GM12801 (cell line): ENCODE data around the gene CEACAM7.

Experiments
- CTCF ChIP-seq: IDR thresholded peaks from one replicate; pipeline ENCODE4 v1.5.1; 2011; ENCODE audit warnings: control low read depth; ENCODE audit not compliant: insufficient read length; ENCODE audit errors: extremely low read depth

CEACAM7 gene

GRCh38 chr19:41711376-41712261, 23.5 kb upstream of the CEACAM7 start:
- TF ChIP-seq CTCF = no peak

GRCh38 chr19:41709951-41710645, 22.0 kb upstream of the CEACAM7 start:
- no peak for TF ChIP-seq CTCF

- TF ChIP-seq CTCF = no peak
Observed at GRCh38 chr19:41708481-41708880, 20.4 kb upstream of the CEACAM7 start, which contains the start of gene CEACAM5. Gene CEACAM5 (plus strand): TSS chr19:41708626. CDS start chr19:41708732, 106 bp downstream.

GRCh38 chr19:41707871-41708371, 19.9 kb upstream of the CEACAM7 start:
- TF ChIP-seq CTCF = no peak

GRCh38 chr19:41707502-41707812, 19.4 kb upstream of the CEACAM7 start:
- no peak for TF ChIP-seq CTCF

GRCh38 chr19:41706741-41707501, 18.9 kb upstream of the CEACAM7 start:
- no peak for TF ChIP-seq CTCF
